KOPT-K1 (cell line): Measurements from ENCODE around the gene TCIRG1.

ENCODE experiments used
- H3K27ac ChIP-seq: fragments of 200-600 bp; sonication (generic); 2 replicates; pipeline ENCODE4 v1.5.1; 2016; ENCODE audit warnings: antibody characterized with exemption, mild to moderate bottlenecking, low read depth, low read length; ENCODE audit not compliant: poor library complexity, severe bottlenecking
- H3K36me3 ChIP-seq: fragments of 200-600 bp; sonication (generic); 2 replicates; pipeline ENCODE4 v1.5.1; 2017; ENCODE audit warnings: antibody characterized with exemption, mild to moderate bottlenecking, low read length, moderate library complexity; ENCODE audit not compliant: insufficient read depth
- H3K9me3 ChIP-seq: fragments of 200-600 bp; sonication (generic); 2 replicates; pipeline ENCODE4 v1.5.1; 2017; ENCODE audit warnings: antibody characterized with exemption, low read length, mild to moderate bottlenecking; ENCODE audit not compliant: insufficient read depth, poor library complexity, severe bottlenecking

The TCIRG1 gene

GRCh38 chr11:68024508-68024907 is 14.3 kb upstream of the TCIRG1 start:
- no peaks in the 10 kb centered on the region for H3K9me3 ChIP-seq
- H3K27ac ChIP-seq: no peak overlapping the region
- H3K36me3 ChIP-seq: no peaks in the 10 kb centered on the region

- Histone ChIP-seq H3K36me3 (no peaks in the 10 kb centered on the region), H3K27ac (no peak overlapping the region), H3K9me3 (no peaks in the 10 kb centered on the region)
Observed at GRCh38 chr11:68025047-68025446, 13.8 kb upstream of the TCIRG1 start.

GRCh38 chr11:68026391-68027105 is 12.3 kb upstream of the TCIRG1 start:
- no peaks in the 10 kb centered on the region for H3K9me3 ChIP-seq
- no peaks in the 10 kb centered on the region for H3K36me3 ChIP-seq
- no peak overlapping the region for H3K27ac ChIP-seq

- H3K9me3 ChIP-seq: no peaks in the 10 kb centered on the region
- no peak overlapping the region for H3K27ac ChIP-seq
- peaks cover 9% of the 10 kb centered on the region for H3K36me3 ChIP-seq
Observed at GRCh38 chr11:68027667-68028066, 11.2 kb upstream of the TCIRG1 start.

GRCh38 chr11:68028802-68029545 is 9.9 kb upstream of the TCIRG1 start:
- no peaks in the 10 kb centered on the region for H3K9me3 ChIP-seq
- peak overlapping the region; percentile 81 for H3K27ac ChIP-seq
- peaks cover 22% of the 10 kb centered on the region for H3K36me3 ChIP-seq

- Histone ChIP-seq H3K9me3 (no peaks in the 10 kb centered on the region), H3K36me3 (peaks cover 28% of the 10 kb centered on the region), H3K27ac (peak within 1 kb of the TSS; percentile 81)
Observed at GRCh38 chr11:68030318-68031143, 8.3 kb upstream of the TCIRG1 start, which contains the start of gene NDUFS8. TSS of gene NDUFS8 (plus strand) at chr11:68030681. CDS start at chr11:68032152, 1,471 bp downstream.

- Histone ChIP-seq H3K36me3 (peaks cover 28% of the 10 kb centered on the region), H3K27ac (peak overlapping the region; percentile 81), H3K9me3 (no peaks in the 10 kb centered on the region)
Observed at GRCh38 chr11:68031144-68031464, 7.7 kb upstream of the TCIRG1 start.

GRCh38 chr11:68032003-68032402 is 6.8 kb upstream of the TCIRG1 start:
- Histone ChIP-seq H3K9me3 (no peaks in the 10 kb centered on the region), H3K36me3 (peaks cover 28% of the 10 kb centered on the region), H3K27ac (no peak overlapping the region)

- no peaks in the 10 kb centered on the region for H3K9me3 ChIP-seq
- no peak overlapping the region for H3K27ac ChIP-seq
Observed at GRCh38 chr11:68032997-68033707, 5.7 kb upstream of the TCIRG1 start.

GRCh38 chr11:68033708-68034045 is 5.1 kb upstream of the TCIRG1 start:
- Histone ChIP-seq H3K36me3 (peaks cover 28% of the 10 kb centered on the region), H3K27ac (no peak overlapping the region), H3K9me3 (no peaks in the 10 kb centered on the region)

More at GRCh38 chr11:68032997-68033707, 5.7 kb upstream of the TCIRG1 start:
- peaks cover 28% of the 10 kb centered on the region for H3K36me3 ChIP-seq

GRCh38 chr11:68035266-68035876 is 3.5 kb upstream of the TCIRG1 start:
- Histone ChIP-seq H3K9me3 (no peaks in the 10 kb centered on the region), H3K36me3 (peaks cover 28% of the 10 kb centered on the region), H3K27ac (no peak overlapping the region)

GRCh38 chr11:68036141-68036716 is 2.6 kb upstream of the TCIRG1 start:
- H3K27ac ChIP-seq: no peak overlapping the region
- H3K36me3 ChIP-seq: peaks cover 28% of the 10 kb centered on the region
- no peaks in the 10 kb centered on the region for H3K9me3 ChIP-seq

- Histone ChIP-seq H3K36me3 (peaks cover 32% of the 10 kb centered on the region), H3K9me3 (no peaks in the 10 kb centered on the region), H3K27ac (peak overlapping the region; percentile 11)
Observed at GRCh38 chr11:68036717-68037239, 2.0 kb upstream of the TCIRG1 start.
